ENCODE results near the gene SERPINB8.

- TF ChIP-seq CTCF (IDR thresholded peaks at IDR 0.05; ENCODE audit: poor library complexity) (no peak), EZH2 (IDR thresholded peaks at IDR 0.05; ENCODE audit: borderline replicate concordance) (no peak), EZH2phosphoT487 (IDR thresholded peaks at IDR 0.05; ENCODE audit: low read depth, severe bottlenecking, unreplicated experiment) (no peak)
Observed at GRCh38 chr18:63947051-63947790, 22.7 kb upstream of the SERPINB8 start.

Data from hepatocyte (in vitro differentiated cells).